Amniotic epithelial cell (primary cell): Measurements from ENCODE around the gene CD96.

ENCODE experiments used
- DNase-seq: peaks from one replicate; pipeline ENCODE4 v3.0.0-alpha.2; 2010; ENCODE audit warnings: low read depth

CD96 gene

DNA sequence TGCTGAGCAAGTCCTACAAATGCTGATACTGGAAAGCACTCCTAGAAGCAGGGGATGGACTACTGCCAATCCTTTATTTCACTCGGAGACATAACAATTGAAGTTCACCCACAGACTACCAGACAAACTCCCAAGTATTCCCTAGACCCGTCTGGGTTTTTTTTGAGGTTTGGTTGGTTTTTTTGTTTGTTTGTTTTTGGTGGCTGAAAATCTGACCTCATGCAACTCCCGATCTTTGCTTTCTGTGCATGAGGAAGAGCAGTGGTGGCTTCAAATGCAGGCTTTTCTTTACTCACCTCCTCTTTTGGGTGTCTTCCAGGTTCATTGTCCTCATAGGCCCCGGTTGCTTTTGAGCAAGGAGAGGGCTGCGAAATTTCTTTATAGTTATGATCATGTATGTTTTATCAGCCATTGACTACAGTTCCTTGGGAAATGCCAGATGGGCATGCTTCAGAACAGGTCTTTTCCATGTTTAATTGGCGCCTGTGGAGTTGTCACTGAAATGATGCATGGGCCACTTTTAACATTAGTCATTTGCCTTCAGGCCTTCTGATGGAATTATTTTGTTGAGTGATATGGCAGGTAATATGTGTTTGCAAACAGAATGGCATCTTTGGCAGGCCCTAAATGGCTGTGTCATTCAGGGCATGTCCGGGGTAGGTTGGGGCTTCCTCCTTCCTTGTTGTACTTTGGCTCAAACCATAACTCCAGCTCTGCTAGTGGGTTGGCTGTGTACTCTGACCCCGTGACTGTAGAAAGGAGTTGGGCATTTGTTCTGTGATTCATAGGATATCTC, 134.4 kb downstream of the CD96 start:
- peak; percentile 12 for DNase-seq

- DNase-seq, result no peak
These were observed 135.0 kb downstream of the CD96 start for GRCh38 chr3:111677007-111677392.

GRCh38 chr3:111681661-111682426, 139.8 kb downstream of the CD96 start:
- DNase-seq, result no peak

DNA sequence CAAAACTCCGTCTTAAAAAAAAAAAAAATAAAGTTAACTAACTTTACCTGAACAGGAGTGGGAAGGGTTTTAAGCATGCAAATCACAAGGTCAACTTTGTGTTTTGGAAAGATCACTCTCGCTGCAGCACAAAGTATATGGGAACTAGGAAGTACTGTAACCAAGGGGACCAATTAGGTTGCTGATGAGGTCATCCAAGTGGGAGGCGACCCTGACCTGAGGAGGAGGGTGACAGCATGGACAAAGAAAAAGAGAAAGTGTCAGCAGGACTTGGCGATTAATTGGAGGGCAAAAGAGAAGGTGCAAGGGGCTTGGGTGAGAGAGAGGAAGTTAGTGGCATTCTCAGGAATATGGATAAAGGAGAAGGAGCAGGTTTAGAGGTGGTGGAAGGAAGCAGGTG, 142.6 kb downstream of the CD96 start:
- DNase-seq, result no peak

DNA sequence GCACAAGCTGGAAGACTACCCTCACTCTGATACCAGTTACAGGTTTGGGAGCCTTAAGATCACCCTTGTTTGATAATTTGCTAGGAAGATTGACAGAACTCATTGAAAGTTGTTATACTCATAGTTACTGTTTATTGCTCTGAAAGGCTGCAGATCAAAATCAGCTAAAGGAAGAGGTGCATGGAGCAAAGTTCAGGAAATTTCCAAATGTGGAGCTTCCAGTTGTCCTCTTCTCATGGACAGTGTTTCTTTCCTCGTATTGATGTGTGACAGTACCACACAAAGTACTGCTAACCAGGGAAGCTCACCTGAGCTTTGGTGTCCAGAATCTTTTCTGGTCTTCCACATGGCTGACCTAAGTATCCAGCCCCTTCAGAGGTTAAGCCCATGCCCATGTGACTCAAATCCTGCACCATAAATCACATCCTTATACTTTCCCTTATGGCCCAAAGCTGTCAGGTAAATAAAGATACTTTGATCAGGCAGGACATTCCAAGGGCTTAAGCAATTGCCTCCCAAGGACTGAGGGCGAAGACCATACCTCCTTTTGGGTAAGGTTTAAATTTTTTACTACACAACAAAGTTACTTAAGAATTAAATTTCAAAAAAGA, 146.3 kb downstream of the CD96 start:
- no peak for DNase-seq

DNA sequence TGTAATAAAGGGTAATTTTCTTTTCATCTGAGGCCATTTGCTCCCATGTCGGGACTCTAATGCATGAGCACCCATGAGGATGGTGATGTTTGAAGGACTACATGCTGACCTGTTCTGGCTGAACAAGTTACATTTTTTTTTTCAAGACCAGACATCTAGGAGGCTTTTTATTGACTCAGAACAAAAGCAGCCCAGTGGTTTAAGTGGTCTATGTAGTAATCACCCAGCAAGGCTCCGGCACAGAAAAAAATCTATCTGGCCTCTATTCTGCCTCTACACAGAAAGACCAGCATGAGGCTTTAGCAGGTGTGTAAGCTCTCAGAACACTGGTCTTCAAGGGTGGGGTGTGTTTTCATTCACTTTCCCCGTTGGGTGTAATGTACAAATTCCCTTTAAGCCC, 148.2 kb downstream of the CD96 start:
- peak; percentile 84 for DNase-seq

- peak; percentile 60 for DNase-seq
These were observed 149.4 kb downstream of the CD96 start for GRCh38 chr3:111691293-111691909.

DNA sequence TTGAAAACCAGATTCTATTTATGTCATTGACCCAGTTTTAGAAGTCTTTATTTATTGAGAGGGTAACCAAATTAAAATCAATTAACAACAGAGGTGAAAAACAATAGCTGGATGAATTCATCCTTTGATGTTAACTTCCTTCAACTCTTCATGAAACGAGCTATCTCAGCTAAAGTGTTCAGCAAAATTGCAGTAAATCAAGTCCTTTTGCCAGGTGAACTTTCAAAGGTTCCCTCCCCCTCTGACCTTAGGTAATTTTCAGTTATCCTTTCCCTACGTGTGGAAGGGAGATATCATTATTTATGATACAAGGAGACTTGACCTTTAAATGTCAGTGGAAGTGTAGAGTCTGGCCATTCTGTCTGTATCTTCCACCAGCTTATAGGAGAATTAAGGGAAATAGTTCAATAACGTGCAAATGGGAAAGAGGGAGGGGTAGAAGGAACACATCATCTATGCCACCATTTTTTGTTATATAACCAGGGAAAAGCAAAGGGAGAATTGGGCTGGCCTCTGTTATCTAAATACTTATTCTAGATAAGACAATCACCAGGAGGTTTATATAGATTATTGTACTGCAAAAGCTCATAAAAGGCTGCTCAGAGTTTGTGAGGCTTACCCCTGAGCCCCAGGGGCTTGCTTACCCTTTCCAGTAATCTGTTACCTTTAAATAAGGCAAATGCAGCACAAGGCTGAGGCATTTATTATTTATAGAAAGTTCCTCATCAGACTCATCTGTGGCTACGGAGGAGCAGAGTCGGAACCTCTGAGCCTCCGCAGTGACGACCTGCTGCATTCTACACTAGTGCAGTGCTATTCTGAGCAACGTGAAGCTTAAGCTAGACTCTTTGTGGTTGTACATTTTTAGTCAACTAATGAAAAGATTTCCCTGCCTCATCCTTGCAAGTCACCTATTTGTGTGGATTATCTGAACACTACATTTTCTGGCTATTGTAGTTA, 150.9 kb downstream of the CD96 start:
- no peak for DNase-seq

DNA sequence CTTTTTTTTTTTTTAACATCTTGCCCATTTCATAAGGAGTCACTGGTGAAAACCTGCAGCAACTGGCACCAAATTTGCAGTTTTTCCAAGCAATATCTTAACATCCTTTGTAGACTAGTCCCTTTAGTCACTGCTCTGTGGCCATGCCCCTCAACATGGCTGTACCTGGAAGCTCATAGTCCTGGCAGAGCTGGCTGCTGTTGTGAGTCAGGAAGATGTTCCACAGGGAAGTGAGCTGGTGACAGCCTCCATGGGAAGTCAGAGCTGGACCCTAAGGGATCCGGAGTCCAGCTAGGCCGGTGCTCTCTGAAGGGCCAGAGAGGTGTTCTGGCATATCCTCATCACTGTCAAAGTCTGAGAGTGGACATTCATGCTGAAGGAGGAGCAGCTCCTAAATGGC, 152.5 kb downstream of the CD96 start:
- DNase-seq, result no peak

- DNase-seq, result peak; percentile 80
These were observed 153.7 kb downstream of the CD96 start for GRCh38 chr3:111695636-111696117.

DNA sequence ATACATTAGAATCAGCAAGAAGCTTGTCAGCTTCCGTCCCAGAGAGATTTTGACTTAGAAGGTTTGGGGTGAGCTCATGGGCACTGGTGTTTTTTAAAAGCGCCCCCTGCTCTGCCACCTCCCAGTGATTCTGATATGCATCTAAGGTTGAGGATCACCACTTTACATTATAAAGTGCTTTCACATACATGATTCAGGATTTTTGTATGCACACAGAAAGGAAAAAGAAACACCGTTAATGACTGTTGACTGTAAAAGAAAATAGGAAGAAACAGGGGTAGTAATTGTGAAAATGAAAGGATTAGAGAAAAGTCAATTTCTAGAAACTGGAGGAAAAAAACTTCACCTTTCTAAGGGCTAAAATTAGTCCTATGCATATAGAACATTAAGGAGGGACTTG, 158.1 kb downstream of the CD96 start:
- DNase-seq, result no peak

GRCh38 chr3:111701292-111701906, 159.4 kb downstream of the CD96 start:
- DNase-seq, result no peak
